WTC11 (cell line): ENCODE results near the gene ADGRL3.

ENCODE experiments used
- CTCF ChIP-seq: fragments of 200-600 bp; IDR thresholded peaks from 2 replicates; pipeline ENCODE4 v1.8.0; 2022; ENCODE audit warnings: antibody characterized with exemption
- ESRRA ChIP-seq: sonication (generic); formaldehyde crosslinking; IDR thresholded peaks from 2 replicates; pipeline ENCODE4 v1.8.1; 2022; ENCODE audit warnings: mild to moderate bottlenecking, missing genetic modification reagents, borderline replicate concordance
- JUN ChIP-seq: sonication (generic); formaldehyde crosslinking; IDR thresholded peaks from 2 replicates; pipeline ENCODE4 v1.8.0; 2023; ENCODE audit warnings: mild to moderate bottlenecking, missing genetic modification reagents
- ZNF671 ChIP-seq: fragments of 250-450 bp; sonication (Bioruptor Pico); IDR thresholded peaks from 2 replicates; pipeline ENCODE4 v1.8.0; 2021; ENCODE audit warnings: mild to moderate bottlenecking

GRCh38 chr4:61785761-61786160 lies 585.6 kb downstream of the ADGRL3 start:
- TF ChIP-seq ZNF671 (no peak), CTCF (no peak), ESRRA (CRISPR knock-in tag) (no peak), JUN (CRISPR knock-in tag) (no peak)
